ENCODE data around the gene ZMYM2.

The ZMYM2 gene

DNA sequence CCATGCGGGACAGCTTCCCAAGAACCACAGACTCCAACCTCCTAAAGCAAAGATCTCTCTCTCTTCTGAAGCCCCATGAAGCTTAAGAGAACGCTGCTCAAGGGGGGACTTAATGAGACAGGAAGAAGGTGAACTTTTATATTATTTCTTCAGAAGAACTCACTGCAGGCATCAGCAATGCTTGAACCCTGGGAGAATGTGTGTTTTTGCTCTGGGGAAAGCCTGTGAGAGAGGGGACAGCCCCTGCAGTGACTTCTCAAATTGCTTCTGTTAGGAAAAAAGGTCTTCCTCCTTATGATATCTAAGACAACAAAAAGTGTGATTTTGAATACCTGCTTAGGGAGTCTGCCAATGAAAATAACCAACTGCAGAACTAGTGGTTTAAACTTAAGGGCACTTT lies 179.3 kb downstream of the ZMYM2 start:
- DNase-seq: no peak

DNA sequence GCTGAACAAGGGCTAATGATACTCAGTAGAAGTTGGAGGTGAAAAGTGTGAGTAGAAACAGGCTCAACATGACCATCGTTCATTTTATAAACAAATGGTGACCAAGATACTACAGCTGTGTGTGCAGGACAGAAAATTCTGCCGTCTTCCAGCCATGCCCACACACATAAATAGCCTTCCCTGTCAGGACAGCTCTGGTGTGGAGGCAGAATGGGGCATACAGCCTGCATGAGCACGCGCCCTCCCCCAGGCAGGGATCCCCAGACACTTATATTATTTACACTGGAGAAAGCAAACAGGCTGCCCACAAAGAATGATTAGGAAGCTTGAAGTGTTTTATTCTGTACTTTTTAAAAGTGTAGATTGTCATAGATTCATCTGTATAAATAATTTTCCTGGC lies 182.0 kb downstream of the ZMYM2 start:
- DNase-seq: no peak
